ENCODE data around the gene NCKAP5. TPM values are rescaled to one million over a fixed set of nuclear protein-coding genes. Genes with fewer than 3 reads are reported as not detected.

NCKAP5 gene
- total RNA-seq, 2 donors from 2014 or later = 2.0 to 7.1 TPM

GRCh38 chr2:133552821-133553220, 15.4 kb downstream of the NCKAP5 start:
- no peak for DNase-seq (ENCODE audit: low spot score)
- 39% methylated on average over 2 of the region's 2 CpGs for WGBS

DNA sequence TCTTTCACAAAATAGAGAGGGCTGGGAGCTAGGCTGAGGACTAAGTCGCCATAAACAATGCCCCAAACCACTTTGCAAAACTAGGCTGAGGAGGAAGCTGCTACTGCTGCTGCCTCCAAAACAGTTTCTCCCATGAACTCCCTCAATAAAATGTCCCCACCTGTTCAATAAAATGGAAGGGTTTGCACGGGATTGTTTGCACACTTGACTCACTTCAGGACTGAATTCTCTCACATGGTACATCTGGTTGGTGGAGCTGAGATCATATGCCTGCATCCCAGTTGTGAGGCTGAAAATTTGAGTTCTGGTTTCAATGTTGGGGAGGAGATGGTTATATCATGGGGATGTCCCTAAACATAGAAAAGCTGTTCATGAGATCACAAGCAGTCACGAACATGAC, 26.5 kb downstream of the NCKAP5 start:
- H3K9me3 ChIP-seq = no peaks in the 10 kb centered on the region
- no peak overlapping the region for H3K27ac ChIP-seq
- no peak for DNase-seq (ENCODE audit: low spot score)
- H3K27me3 ChIP-seq (replicated peaks; ENCODE audit: insufficient read depth) = no peaks in the 10 kb centered on the region
- TF ChIP-seq, protein P1, sequence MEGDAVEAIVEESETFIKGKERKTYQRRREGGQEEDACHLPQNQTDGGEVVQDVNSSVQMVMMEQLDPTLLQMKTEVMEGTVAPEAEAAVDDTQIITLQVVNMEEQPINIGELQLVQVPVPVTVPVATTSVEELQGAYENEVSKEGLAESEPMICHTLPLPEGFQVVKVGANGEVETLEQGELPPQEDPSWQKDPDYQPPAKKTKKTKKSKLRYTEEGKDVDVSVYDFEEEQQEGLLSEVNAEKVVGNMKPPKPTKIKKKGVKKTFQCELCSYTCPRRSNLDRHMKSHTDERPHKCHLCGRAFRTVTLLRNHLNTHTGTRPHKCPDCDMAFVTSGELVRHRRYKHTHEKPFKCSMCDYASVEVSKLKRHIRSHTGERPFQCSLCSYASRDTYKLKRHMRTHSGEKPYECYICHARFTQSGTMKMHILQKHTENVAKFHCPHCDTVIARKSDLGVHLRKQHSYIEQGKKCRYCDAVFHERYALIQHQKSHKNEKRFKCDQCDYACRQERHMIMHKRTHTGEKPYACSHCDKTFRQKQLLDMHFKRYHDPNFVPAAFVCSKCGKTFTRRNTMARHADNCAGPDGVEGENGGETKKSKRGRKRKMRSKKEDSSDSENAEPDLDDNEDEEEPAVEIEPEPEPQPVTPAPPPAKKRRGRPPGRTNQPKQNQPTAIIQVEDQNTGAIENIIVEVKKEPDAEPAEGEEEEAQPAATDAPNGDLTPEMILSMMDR (IDR thresholded peaks at IDR 0.05) = no peak
- TF ChIP-seq POLR2AphosphoS5 (IDR thresholded peaks at IDR 0.05) = no peak
- no peak for TF ChIP-seq POLR2A (IDR thresholded peaks at IDR 0.05)
- H3K4me3 ChIP-seq = no peak overlapping the region
- no peaks in the 10 kb centered on the region for H3K36me3 ChIP-seq
- 72% methylated on average over 3 of the region's 3 CpGs for WGBS
- no peaks in the 10 kb centered on the region for H3K4me1 ChIP-seq (replicated peaks)
- intact Hi-C loops (cut with DNase I) = no loop called here

More at GRCh38 chr2:133552821-133553220, 15.4 kb downstream of the NCKAP5 start:
- no peak for TF ChIP-seq POLR2AphosphoS5 (IDR thresholded peaks at IDR 0.05)
- no peak for TF ChIP-seq POLR2A (IDR thresholded peaks at IDR 0.05)
- TF ChIP-seq, protein P1 (IDR thresholded peaks at IDR 0.05) = no peak
- Histone ChIP-seq H3K27me3 (replicated peaks; ENCODE audit: insufficient read depth) (no peaks in the 10 kb centered on the region), H3K9me3 (no peaks in the 10 kb centered on the region), H3K27ac (no peak overlapping the region), H3K4me3 (no peak overlapping the region), H3K36me3 (no peaks in the 10 kb centered on the region), H3K4me1 (replicated peaks) (no peaks in the 10 kb centered on the region)
- intact Hi-C loops (cut with DNase I) = no loop called here

GRCh38 chr2:133541376-133541775, 26.9 kb downstream of the NCKAP5 start:
- no peaks in the 10 kb centered on the region for H3K27me3 ChIP-seq (replicated peaks; ENCODE audit: insufficient read depth)
- intact Hi-C loops (cut with DNase I) = no loop called here
- no peaks in the 10 kb centered on the region for H3K36me3 ChIP-seq
- H3K4me1 ChIP-seq (replicated peaks) = no peaks in the 10 kb centered on the region
- TF ChIP-seq POLR2AphosphoS5 (IDR thresholded peaks at IDR 0.05) = no peak
- no peak for TF ChIP-seq POLR2A (IDR thresholded peaks at IDR 0.05)
- TF ChIP-seq, protein P1 (IDR thresholded peaks at IDR 0.05) = no peak
- H3K4me3 ChIP-seq = no peak overlapping the region
- no peak for DNase-seq (ENCODE audit: low spot score)
- no peaks in the 10 kb centered on the region for H3K9me3 ChIP-seq
- no peak overlapping the region for H3K27ac ChIP-seq
- WGBS = 59% methylated on average over 1 of the region's 1 CpG

DNA sequence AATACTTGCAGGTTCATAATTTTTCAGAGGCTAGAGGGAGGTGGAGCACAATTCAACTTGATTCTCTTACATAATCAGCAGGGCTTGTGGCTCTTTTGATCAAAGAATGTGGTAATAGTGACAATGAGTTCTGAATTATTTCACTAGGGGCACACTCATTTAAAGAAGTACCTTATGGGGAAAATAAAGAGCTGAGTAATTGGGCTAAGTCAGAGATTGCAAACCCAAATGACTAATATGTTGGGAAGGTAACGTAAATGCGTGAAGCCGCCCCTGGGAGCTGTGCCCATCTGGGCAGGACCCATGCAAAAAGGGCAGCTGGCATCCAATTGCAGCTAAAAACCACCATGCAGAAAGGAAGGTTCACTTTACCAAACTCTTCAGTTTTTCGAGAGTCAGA, 35.3 kb downstream of the NCKAP5 start:
- no peaks in the 10 kb centered on the region for H3K27me3 ChIP-seq (replicated peaks; ENCODE audit: insufficient read depth)
- no peak for TF ChIP-seq POLR2AphosphoS5 (IDR thresholded peaks at IDR 0.05)
- TF ChIP-seq, protein P1 (IDR thresholded peaks at IDR 0.05) = no peak
- no peak for TF ChIP-seq POLR2A (IDR thresholded peaks at IDR 0.05)
- no peak for DNase-seq (ENCODE audit: low spot score)
- intact Hi-C loops (cut with DNase I) = no loop called here
- no peaks in the 10 kb centered on the region for H3K4me1 ChIP-seq (replicated peaks)
- no peak overlapping the region for H3K27ac ChIP-seq
- H3K36me3 ChIP-seq = no peaks in the 10 kb centered on the region
- H3K9me3 ChIP-seq = no peaks in the 10 kb centered on the region
- WGBS = 80% methylated on average over 4 of the region's 4 CpGs
- H3K4me3 ChIP-seq = no peak overlapping the region

- TF ChIP-seq, protein P1 (IDR thresholded peaks at IDR 0.05) = no peak
- TF ChIP-seq POLR2AphosphoS5 (IDR thresholded peaks at IDR 0.05) (no peak), POLR2A (IDR thresholded peaks at IDR 0.05) (no peak)
- Histone ChIP-seq H3K27ac (no peak overlapping the region), H3K36me3 (no peaks in the 10 kb centered on the region), H3K9me3 (no peaks in the 10 kb centered on the region), H3K4me1 (replicated peaks) (no peaks in the 10 kb centered on the region), H3K4me3 (no peak overlapping the region), H3K27me3 (replicated peaks; ENCODE audit: insufficient read depth) (no peaks in the 10 kb centered on the region)
- DNase-seq (ENCODE audit: low spot score) = no peak
- WGBS = 63% methylated on average over 2 of the region's 2 CpGs
- intact Hi-C loops (cut with DNase I) = no loop called here
Measured at GRCh38 chr2:133531382-133531781, 36.9 kb downstream of the NCKAP5 start.

Measured in prostate gland (tissue), 2 donors.